ENCODE results near the gene NANOG.
A peak's percentile ranks its signal among the peaks of the same experiment; 100 is the strongest.
"Not testable (repeated sequence)": the region's sequence is repeated elsewhere in the genome, so short reads cannot be mapped to it uniquely, and the experiment has no call there.

NANOG gene

GRCh38 chr12:7806319-7806718 lies 17.1 kb downstream of the NANOG start:
- not testable (repeated sequence) for DNase-seq (ENCODE audit: low spot score)

GRCh38 chr12:7806863-7807487 lies 17.8 kb downstream of the NANOG start:
- DNase-seq (ENCODE audit: low spot score) = peak; percentile 80

GRCh38 chr12:7825754-7826153 lies 36.6 kb downstream of the NANOG start:
- DNase-seq (ENCODE audit: low spot score) = peak; percentile 15

- DNase-seq (ENCODE audit: low spot score) = not testable (repeated sequence)
Observed at GRCh38 chr12:7829737-7830136, 40.5 kb downstream of the NANOG start.

GRCh38 chr12:7832059-7832696 lies 43.0 kb downstream of the NANOG start:
- DNase-seq (ENCODE audit: low spot score) = peak; percentile 84

DNA sequence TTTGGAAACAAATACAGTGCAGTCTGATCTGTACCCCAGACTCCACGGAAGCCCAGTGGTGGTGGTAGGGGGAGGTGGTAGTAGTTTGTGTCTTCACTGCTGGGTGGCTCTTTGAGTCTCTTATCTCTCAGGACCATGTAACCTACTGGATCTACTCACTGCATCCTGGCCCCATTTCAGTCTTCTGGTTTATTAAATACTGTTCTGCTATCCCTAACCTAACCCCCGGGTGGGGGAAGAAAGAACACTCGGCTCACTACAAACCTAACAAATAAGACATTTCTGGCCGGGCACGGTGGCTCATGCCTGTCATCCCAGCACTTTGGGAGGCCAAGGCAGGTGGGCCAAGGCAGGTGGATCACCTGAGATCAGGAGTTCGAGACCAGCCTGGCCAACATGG lies 44.0 kb downstream of the NANOG start:
- not testable (repeated sequence) for DNase-seq (ENCODE audit: low spot score)

- no peak for DNase-seq (ENCODE audit: low spot score)
Observed at GRCh38 chr12:7833831-7834230, 44.6 kb downstream of the NANOG start.

DNA sequence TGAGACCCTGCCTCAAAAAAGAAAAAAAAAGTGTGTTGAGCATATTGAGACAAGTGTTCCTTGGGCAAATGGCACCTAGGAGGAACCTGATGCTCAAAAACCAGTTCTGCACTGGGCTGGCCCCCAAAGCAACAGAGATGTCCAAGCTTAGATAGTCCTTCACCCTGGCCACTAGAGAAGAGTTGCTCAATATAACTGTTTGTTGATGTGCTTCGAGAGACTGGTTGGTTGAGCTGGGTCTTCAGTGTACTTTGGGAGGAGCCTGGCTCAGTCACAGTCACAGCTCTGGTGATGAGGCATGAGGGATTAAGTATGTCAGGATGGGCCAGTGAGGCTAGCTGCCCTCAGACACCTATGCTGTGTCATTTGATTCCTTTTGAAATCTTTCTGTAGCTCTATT lies 45.5 kb downstream of the NANOG start:
- no peak for DNase-seq (ENCODE audit: low spot score)

- no peak for DNase-seq (ENCODE audit: low spot score)
Observed at GRCh38 chr12:7835116-7835515, 45.9 kb downstream of the NANOG start.

- no peak for DNase-seq (ENCODE audit: low spot score)
Observed at GRCh38 chr12:7835766-7836165, 46.6 kb downstream of the NANOG start.

- DNase-seq (ENCODE audit: low spot score) = no peak
Observed at GRCh38 chr12:7837366-7837765, 48.2 kb downstream of the NANOG start.

- DNase-seq (ENCODE audit: low spot score) = not testable (repeated sequence)
Observed at GRCh38 chr12:7839226-7839625, 50.0 kb downstream of the NANOG start.

DNA sequence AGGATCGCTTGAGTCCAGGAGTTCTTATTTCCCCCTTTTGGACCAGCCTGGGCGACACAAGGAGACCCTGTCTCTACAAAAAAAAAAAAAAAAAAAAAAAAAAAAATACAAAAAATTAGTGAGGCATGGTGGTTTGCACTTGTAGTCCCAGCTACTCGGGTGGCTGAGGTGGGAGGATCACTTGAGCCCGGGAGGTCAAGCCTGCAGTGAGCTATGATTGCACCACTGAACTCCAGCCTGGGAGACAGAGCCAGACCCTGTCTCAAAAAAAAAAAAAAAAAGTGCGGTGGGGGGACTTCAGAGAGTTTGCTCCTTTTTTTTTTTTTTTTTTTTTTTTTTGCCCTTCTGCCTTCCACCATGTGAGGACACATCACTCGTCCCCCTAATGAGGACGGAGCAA lies 50.6 kb downstream of the NANOG start:
- not testable (repeated sequence) for DNase-seq (ENCODE audit: low spot score)

DNA sequence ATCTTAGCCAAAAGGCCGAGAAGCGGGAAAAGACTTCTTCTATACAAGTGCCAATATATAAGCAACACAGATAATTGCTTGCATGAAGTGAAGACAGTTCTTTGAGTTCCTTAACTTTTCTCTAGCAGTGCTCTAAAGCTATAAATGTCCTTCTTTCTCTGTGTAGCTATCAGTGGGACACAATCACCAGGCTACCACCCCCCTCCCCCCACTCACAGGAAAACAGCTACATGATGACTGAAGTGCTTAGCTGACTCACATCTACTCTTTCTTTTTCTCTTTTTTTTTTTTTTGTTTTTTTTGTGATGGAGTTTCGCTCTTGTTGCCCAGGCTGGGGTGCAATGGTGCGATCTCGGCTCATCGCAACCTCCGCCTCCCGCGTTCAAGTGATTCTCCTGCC lies 53.2 kb downstream of the NANOG start:
- not testable (repeated sequence) for DNase-seq (ENCODE audit: low spot score)

GRCh38 chr12:7843149-7843548 lies 53.9 kb downstream of the NANOG start:
- DNase-seq (ENCODE audit: low spot score) = not testable (repeated sequence)

DNA sequence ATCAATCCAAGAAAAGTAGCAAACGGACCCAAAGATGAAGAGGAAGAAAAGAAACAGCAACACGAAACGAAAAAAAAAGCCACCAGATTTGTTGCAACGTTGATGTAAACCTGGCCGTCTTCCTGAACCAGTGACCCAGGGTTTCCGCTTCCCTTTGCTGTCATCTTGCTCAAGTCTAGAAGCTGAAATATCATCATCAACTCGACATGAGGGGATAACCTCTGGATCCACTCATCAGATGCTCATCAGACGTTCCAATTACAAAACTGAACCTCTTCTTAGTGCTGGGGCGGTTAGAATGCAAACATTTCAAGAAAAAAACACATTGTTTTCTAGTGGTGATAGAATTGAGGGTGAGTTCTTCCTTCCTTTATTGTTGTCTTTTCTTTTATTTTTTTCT lies 54.4 kb downstream of the NANOG start:
- DNase-seq (ENCODE audit: low spot score) = not testable (repeated sequence)

- DNase-seq (ENCODE audit: low spot score) = no peak
Observed at GRCh38 chr12:7844116-7844515, 54.9 kb downstream of the NANOG start.

DNA sequence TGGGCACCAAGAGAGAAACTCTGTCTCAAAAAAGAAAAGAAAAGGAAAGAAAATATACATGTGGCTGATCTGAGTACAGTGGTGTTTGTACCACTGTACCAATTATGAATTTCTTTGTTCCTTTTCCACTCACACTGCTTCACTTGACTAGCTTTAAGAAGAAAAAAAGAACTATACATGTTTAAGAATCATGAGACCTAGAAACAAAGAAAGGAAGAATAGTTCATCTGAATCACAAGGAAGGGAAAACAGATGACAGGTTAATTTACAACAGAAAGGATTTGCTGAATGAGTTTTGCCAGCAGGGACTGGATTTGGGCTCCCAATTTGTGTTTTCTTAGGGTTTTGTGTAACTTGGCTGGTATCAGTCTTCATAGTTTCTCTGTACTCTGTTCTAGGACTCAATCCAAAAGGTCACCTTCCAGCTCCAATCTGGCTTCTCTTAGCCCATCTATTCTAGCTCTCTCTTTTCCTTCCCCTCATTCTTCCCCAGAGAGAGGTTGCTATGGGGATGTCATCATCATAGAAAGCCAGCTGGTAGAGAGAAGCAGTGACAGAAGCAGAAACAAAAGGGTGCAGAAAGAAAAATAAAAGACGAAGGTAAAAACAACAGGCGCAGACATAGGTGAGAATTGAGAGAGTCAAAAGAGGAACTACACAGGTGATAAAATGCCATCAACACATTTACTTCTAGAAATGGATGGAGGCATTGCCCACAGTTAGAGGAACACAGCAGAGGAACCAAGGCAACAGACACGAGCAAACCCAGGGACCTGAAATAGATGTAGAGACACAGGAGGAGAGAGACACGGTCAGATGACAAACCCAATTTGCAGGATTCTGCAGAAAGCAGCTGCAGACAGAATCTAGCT lies 58.3 kb downstream of the NANOG start:
- not testable (repeated sequence) for DNase-seq (ENCODE audit: low spot score)

- DNase-seq (ENCODE audit: low spot score) = not testable (repeated sequence)
Observed at GRCh38 chr12:7848098-7848422, 58.9 kb downstream of the NANOG start.
